Sigmoid colon (tissue), 4 donors: ENCODE data around the gene HEXB.

Experiments used
- CTCF ChIP-seq, 4 experiments: fragments of 450-650 bp in 3 of 4; fragments of 200-600 bp in 1 of 4; IDR thresholded peaks; one replicate each; pipeline ENCODE4 v1.5.1; 2016 to 2019; ENCODE audit warnings: antibody characterized with exemption in 4 of 4, mild to moderate bottlenecking in 3 of 4, moderate library complexity in 2 of 4
- EP300 ChIP-seq, 4 donors: sonication (generic); formaldehyde crosslinking; IDR thresholded peaks; one replicate each; pipeline ENCODE4 v1.6.1; 2017; ENCODE audit warnings: antibody characterized with exemption in 4 of 4
- POLR2A ChIP-seq, 2 donors: fragments of 450-650 bp; IDR thresholded peaks; one replicate each; pipeline ENCODE4 v1.6.1; 2016; ENCODE audit warnings: antibody characterized with exemption in 2 of 2, mild to moderate bottlenecking in 2 of 2, moderate library complexity in 2 of 2
- POLR2AphosphoS5 ChIP-seq, 4 donors: sonication (generic); formaldehyde crosslinking; IDR thresholded peaks; one replicate each; pipeline ENCODE4 v1.6.1; 2017; ENCODE audit warnings: antibody characterized with exemption in 4 of 4

DNA sequence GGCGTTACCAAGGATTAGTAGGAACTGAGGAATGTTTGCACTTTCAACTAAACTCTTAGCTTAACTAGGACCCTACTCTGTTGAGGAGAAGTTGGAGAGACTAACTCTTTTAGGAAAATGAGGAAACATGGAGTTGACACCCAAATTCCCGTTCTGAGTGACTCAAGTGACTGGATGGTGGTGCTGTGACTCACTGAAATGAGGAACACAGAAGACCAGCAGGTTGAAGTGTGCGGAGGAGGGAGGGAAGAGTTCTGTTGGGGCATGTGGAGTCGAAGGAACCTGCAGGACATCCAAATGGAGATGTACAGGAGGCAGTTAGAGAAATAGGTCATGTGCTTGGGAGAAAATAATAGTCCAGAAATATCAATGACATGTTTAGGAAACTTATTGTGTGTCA lies 8.2 kb downstream of the HEXB start:
- TF ChIP-seq CTCF (IDR thresholded peaks at IDR 0.05) (no peak), POLR2A (IDR thresholded peaks at IDR 0.05) (no peak), EP300 (IDR thresholded peaks at IDR 0.05) (no peak), POLR2AphosphoS5 (IDR thresholded peaks at IDR 0.05) (no peak)
